ENCODE results near the gene PLA2G6. TPM values are rescaled to one million over a fixed set of nuclear protein-coding genes. Genes with fewer than 3 reads are reported as not detected.

Gene PLA2G6
- total and polyA plus RNA-seq, 4 donors, result 8.8 to 74.1 (median 25.4) TPM

- no peak overlapping the region for H3K27ac ChIP-seq (ENCODE audit: low read depth in 1 of 2, low read length in 2 of 2)
- no peaks in the 10 kb centered on the region for H3K27me3 ChIP-seq (ENCODE audit: control insufficient read depth in 1 of 2, insufficient read depth in 2 of 2, low read length in 1 of 2)
- no peak overlapping the region for H3K4me3 ChIP-seq (ENCODE audit: low read length in 2 of 2)
- no peaks in the 10 kb centered on the region for H3K36me3 ChIP-seq (ENCODE audit: control insufficient read depth in 1 of 2, insufficient read depth in 2 of 2, low read length in 1 of 2)
- H3K9me3 ChIP-seq (ENCODE audit: control insufficient read depth, low read length), result no peaks in the 10 kb centered on the region
- H3K4me1 ChIP-seq (ENCODE audit: control insufficient read depth in 1 of 2, insufficient read depth in 2 of 2, low read length in 2 of 2), result no peaks in the 10 kb centered on the region
- ATAC-seq (ENCODE audit: low FRiP score), result no peak
- WGBS, 2 donors, result 93 to 94% methylated on average over 9 of the region's 9 CpGs
- intact Hi-C loops (cut with DNase I), result no loop called here
- peak in 1 of 2 donors; percentile 66 for DNase-seq
Observed at GRCh38 chr22:38137876-38138687, 43.5 kb downstream of the PLA2G6 start.

- H3K36me3 ChIP-seq (ENCODE audit: control insufficient read depth in 1 of 2, insufficient read depth in 2 of 2, low read length in 1 of 2), result no peaks in the 10 kb centered on the region
- H3K27ac ChIP-seq (ENCODE audit: low read depth in 1 of 2, low read length in 2 of 2), result no peak overlapping the region
- 94 to 99% methylated on average over 1 of the region's 1 CpG for WGBS, 2 donors
- no peaks in the 10 kb centered on the region for H3K9me3 ChIP-seq (ENCODE audit: control insufficient read depth, low read length)
- H3K4me3 ChIP-seq (ENCODE audit: low read length in 2 of 2), result no peak overlapping the region
- H3K4me1 ChIP-seq (ENCODE audit: control insufficient read depth in 1 of 2, insufficient read depth in 2 of 2, low read length in 2 of 2), result no peaks in the 10 kb centered on the region
- no peaks in the 10 kb centered on the region for H3K27me3 ChIP-seq (ENCODE audit: control insufficient read depth in 1 of 2, insufficient read depth in 2 of 2, low read length in 1 of 2)
- intact Hi-C loops (cut with DNase I), result no loop called here
- no peak for ATAC-seq (ENCODE audit: low FRiP score)
- DNase-seq, result no peak
Observed at GRCh38 chr22:38136607-38137006, 45.0 kb downstream of the PLA2G6 start.

GRCh38 chr22:38135133-38135706, 46.4 kb downstream of the PLA2G6 start:
- no peak overlapping the region for H3K4me3 ChIP-seq (ENCODE audit: low read length in 2 of 2)
- no peak for ATAC-seq (ENCODE audit: low FRiP score)
- DNase-seq, result peak; percentile 51 to 68
- no peaks in the 10 kb centered on the region for H3K9me3 ChIP-seq (ENCODE audit: control insufficient read depth, low read length)
- 82 to 84% methylated on average over 4 of the region's 4 CpGs for WGBS, 2 donors
- no peaks in the 10 kb centered on the region for H3K36me3 ChIP-seq (ENCODE audit: control insufficient read depth in 1 of 2, insufficient read depth in 2 of 2, low read length in 1 of 2)
- H3K4me1 ChIP-seq (ENCODE audit: control insufficient read depth in 1 of 2, insufficient read depth in 2 of 2, low read length in 2 of 2), result no peaks in the 10 kb centered on the region
- intact Hi-C loops (cut with DNase I), result no loop called here
- H3K27me3 ChIP-seq (ENCODE audit: control insufficient read depth in 1 of 2, insufficient read depth in 2 of 2, low read length in 1 of 2), result no peaks in the 10 kb centered on the region
- no peak overlapping the region for H3K27ac ChIP-seq (ENCODE audit: low read depth in 1 of 2, low read length in 2 of 2)

GRCh38 chr22:38133331-38133730, 48.3 kb downstream of the PLA2G6 start:
- Histone ChIP-seq H3K4me1 (ENCODE audit: control insufficient read depth in 1 of 2, insufficient read depth in 2 of 2, low read length in 2 of 2) (no peaks in the 10 kb centered on the region), H3K4me3 (ENCODE audit: low read length in 2 of 2) (no peak overlapping the region), H3K27me3 (ENCODE audit: control insufficient read depth in 1 of 2, insufficient read depth in 2 of 2, low read length in 1 of 2) (no peaks in the 10 kb centered on the region), H3K9me3 (ENCODE audit: control insufficient read depth, low read length) (no peaks in the 10 kb centered on the region), H3K27ac (ENCODE audit: low read depth in 1 of 2, low read length in 2 of 2) (no peak overlapping the region), H3K36me3 (ENCODE audit: control insufficient read depth in 1 of 2, insufficient read depth in 2 of 2, low read length in 1 of 2) (no peaks in the 10 kb centered on the region)
- intact Hi-C loops (cut with DNase I), result no loop called here
- WGBS, 2 donors, result 97 to 98% methylated on average over 4 of the region's 4 CpGs
- ATAC-seq (ENCODE audit: low FRiP score) (no peak), DNase-seq (peak; percentile 14 to 57)

GRCh38 chr22:38132794-38133193, 48.8 kb downstream of the PLA2G6 start:
- H3K4me3 ChIP-seq (ENCODE audit: low read length in 2 of 2), result no peak overlapping the region
- WGBS, 2 donors, result 92 to 95% methylated on average over 28 of the region's 28 CpGs
- no peaks in the 10 kb centered on the region for H3K4me1 ChIP-seq (ENCODE audit: control insufficient read depth in 1 of 2, insufficient read depth in 2 of 2, low read length in 2 of 2)
- no peaks in the 10 kb centered on the region for H3K9me3 ChIP-seq (ENCODE audit: control insufficient read depth, low read length)
- intact Hi-C loops (cut with DNase I), result no loop called here
- H3K36me3 ChIP-seq (ENCODE audit: control insufficient read depth in 1 of 2, insufficient read depth in 2 of 2, low read length in 1 of 2), result no peaks in the 10 kb centered on the region
- DNase-seq (peak; percentile 33 to 59), ATAC-seq (ENCODE audit: low FRiP score) (no peak)
- no peaks in the 10 kb centered on the region for H3K27me3 ChIP-seq (ENCODE audit: control insufficient read depth in 1 of 2, insufficient read depth in 2 of 2, low read length in 1 of 2)
- no peak overlapping the region for H3K27ac ChIP-seq (ENCODE audit: low read depth in 1 of 2, low read length in 2 of 2)

- no peaks in the 10 kb centered on the region for H3K27me3 ChIP-seq (ENCODE audit: control insufficient read depth in 1 of 2, insufficient read depth in 2 of 2, low read length in 1 of 2)
- no peaks in the 10 kb centered on the region for H3K9me3 ChIP-seq (ENCODE audit: control insufficient read depth, low read length)
- H3K27ac ChIP-seq (ENCODE audit: low read depth in 1 of 2, low read length in 2 of 2), result no peak overlapping the region
- no peaks in the 10 kb centered on the region for H3K4me1 ChIP-seq (ENCODE audit: control insufficient read depth in 1 of 2, insufficient read depth in 2 of 2, low read length in 2 of 2)
- ATAC-seq (ENCODE audit: low FRiP score), result no peak
- no peak overlapping the region for H3K4me3 ChIP-seq (ENCODE audit: low read length in 2 of 2)
- intact Hi-C loops (cut with DNase I), result no loop called here
- peak; percentile 17 to 57 for DNase-seq
- no peaks in the 10 kb centered on the region for H3K36me3 ChIP-seq (ENCODE audit: control insufficient read depth in 1 of 2, insufficient read depth in 2 of 2, low read length in 1 of 2)
- WGBS, 2 donors, result 91 to 92% methylated on average over 7 of the region's 7 CpGs
Observed at GRCh38 chr22:38132136-38132535, 49.5 kb downstream of the PLA2G6 start.

- ATAC-seq (ENCODE audit: low FRiP score), result no peak
- H3K36me3 ChIP-seq (ENCODE audit: control insufficient read depth in 1 of 2, insufficient read depth in 2 of 2, low read length in 1 of 2), result no peaks in the 10 kb centered on the region
- 14 to 16% methylated on average over 2 of the region's 2 CpGs for WGBS, 2 donors
Observed at GRCh38 chr22:38131399-38131798, 50.2 kb downstream of the PLA2G6 start.

GRCh38 chr22:38129856-38130255, 51.8 kb downstream of the PLA2G6 start:
- ATAC-seq (ENCODE audit: low FRiP score), result no peak
- Histone ChIP-seq H3K4me1 (ENCODE audit: control insufficient read depth in 1 of 2, insufficient read depth in 2 of 2, low read length in 2 of 2) (no peaks in the 10 kb centered on the region), H3K27ac (ENCODE audit: low read depth in 1 of 2, low read length in 2 of 2) (no peak overlapping the region), H3K4me3 (ENCODE audit: low read length in 2 of 2) (no peak overlapping the region), H3K9me3 (ENCODE audit: control insufficient read depth, low read length) (no peaks in the 10 kb centered on the region), H3K36me3 (ENCODE audit: control insufficient read depth in 1 of 2, insufficient read depth in 2 of 2, low read length in 1 of 2) (no peaks in the 10 kb centered on the region), H3K27me3 (ENCODE audit: control insufficient read depth in 1 of 2, insufficient read depth in 2 of 2, low read length in 1 of 2) (no peaks in the 10 kb centered on the region)
- peak; percentile 32 to 39 for DNase-seq
- WGBS, 2 donors, result 92 to 93% methylated on average over 9 of the region's 9 CpGs
- intact Hi-C loops (cut with DNase I), result no loop called here

More at GRCh38 chr22:38131399-38131798, 50.2 kb downstream of the PLA2G6 start:
- Histone ChIP-seq H3K4me3 (ENCODE audit: low read length in 2 of 2) (no peak overlapping the region), H3K4me1 (ENCODE audit: control insufficient read depth in 1 of 2, insufficient read depth in 2 of 2, low read length in 2 of 2) (no peaks in the 10 kb centered on the region), H3K27me3 (ENCODE audit: control insufficient read depth in 1 of 2, insufficient read depth in 2 of 2, low read length in 1 of 2) (no peaks in the 10 kb centered on the region), H3K27ac (ENCODE audit: low read depth in 1 of 2, low read length in 2 of 2) (no peak overlapping the region), H3K9me3 (ENCODE audit: control insufficient read depth, low read length) (no peaks in the 10 kb centered on the region)
- intact Hi-C loops (cut with DNase I), result no loop called here
- peak in 1 of 2 donors; percentile 1 for DNase-seq

GRCh38 chr22:38129021-38129420, 52.6 kb downstream of the PLA2G6 start:
- Histone ChIP-seq H3K4me3 (ENCODE audit: low read length in 2 of 2) (no peak overlapping the region), H3K36me3 (ENCODE audit: control insufficient read depth in 1 of 2, insufficient read depth in 2 of 2, low read length in 1 of 2) (no peaks in the 10 kb centered on the region), H3K27me3 (ENCODE audit: control insufficient read depth in 1 of 2, insufficient read depth in 2 of 2, low read length in 1 of 2) (no peaks in the 10 kb centered on the region), H3K4me1 (ENCODE audit: control insufficient read depth in 1 of 2, insufficient read depth in 2 of 2, low read length in 2 of 2) (no peaks in the 10 kb centered on the region), H3K27ac (ENCODE audit: low read depth in 1 of 2, low read length in 2 of 2) (no peak overlapping the region), H3K9me3 (ENCODE audit: control insufficient read depth, low read length) (no peaks in the 10 kb centered on the region)
- no peak for ATAC-seq (ENCODE audit: low FRiP score)
- intact Hi-C loops (cut with DNase I), result no loop called here
- peak; percentile 38 to 57 for DNase-seq
- 87 to 88% methylated on average over 10 of the region's 10 CpGs for WGBS, 2 donors

Measured in aorta (tissue), 5 donors.